Stimulated activated CD8-positive, alpha-beta memory T cell treated with anti-CD3 and anti-CD28 coated beads, Interleukin-15, amount 100 ng/mL, for 24 hours (primary cell): ENCODE measurements around the gene FAM217A.
"Not testable (repeated sequence)": the region's sequence is repeated elsewhere in the genome, so short reads cannot be mapped to it uniquely, and the experiment has no call there.

Experiments
- DNase-seq: peaks from one replicate; pipeline ENCODE4 v3.0.0-alpha.2; 2020; ENCODE audit warnings: low read depth

FAM217A gene, protein sequence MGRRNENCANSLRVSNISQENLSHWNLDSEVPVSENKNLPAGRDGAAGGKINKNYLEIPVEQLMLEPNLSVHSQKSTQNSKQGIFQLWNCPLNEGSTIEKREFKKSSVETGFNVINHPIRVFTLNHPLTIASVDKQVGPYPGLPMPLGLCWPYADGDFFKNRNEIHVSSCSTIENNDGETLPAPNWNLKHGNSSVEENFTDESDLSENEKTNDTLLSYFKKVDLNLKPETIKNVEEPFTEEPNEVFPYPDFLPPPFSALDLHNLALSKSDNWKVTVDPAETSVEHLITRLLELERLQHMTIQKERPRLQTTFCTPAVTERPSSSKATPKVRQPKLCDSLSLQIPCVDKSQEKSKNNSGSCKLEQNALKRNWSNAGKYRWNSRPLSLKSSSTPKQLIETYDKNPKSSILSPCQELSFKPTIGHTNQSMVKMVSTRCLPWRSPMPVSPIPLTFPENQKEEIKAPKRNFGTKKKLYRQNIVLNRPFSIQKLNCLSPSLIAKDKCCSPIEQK

DNA sequence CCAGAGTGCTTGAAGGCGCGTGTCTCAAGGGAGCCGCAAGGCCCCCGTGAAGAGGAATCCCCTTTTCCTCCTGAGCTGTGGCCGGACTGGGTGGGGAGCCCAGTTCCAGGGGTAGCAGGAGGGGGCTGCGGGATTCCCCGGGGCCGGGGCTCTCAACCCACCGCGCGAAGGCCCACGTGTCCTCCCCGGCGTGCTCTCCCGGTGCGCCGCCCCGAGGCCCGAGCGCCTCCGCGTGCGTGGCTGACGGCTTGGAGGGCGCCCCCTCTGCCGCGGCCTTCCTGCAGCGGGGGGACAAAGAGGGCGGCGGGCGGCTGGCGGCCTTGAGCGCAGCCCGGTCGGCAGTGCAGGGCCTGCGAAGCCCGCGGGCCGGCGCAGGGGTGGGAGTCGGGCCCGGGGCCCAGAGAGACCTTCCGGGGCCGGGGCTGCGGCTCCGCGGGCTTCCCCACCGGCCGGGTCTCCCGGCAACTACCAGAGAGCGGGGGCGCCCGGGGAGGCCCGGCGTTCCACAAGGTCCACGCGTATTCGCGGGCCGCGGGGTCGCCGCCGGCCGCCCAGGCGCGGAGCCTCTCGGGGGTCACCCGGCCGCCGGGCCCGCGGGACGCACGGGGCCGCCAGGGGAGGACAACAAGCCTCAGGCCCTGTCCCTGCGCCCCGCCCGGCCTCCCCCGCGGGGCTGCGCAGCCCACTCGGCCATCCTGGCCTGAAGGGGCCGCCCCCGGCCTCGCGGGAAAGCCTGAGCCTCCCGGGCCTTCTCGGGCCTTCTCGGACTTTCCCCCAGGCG, at the start of gene FAM217A:
FAM217A (minus strand) TSS at position 447 of the 781 bp plus-strand sequence. CDS start 1,723 bp downstream, outside the sequence.
- no peak for DNase-seq

- no peak for DNase-seq
Observed at GRCh38 chr6:4128072-4128471, 49.1 kb upstream of the FAM217A start.

DNA sequence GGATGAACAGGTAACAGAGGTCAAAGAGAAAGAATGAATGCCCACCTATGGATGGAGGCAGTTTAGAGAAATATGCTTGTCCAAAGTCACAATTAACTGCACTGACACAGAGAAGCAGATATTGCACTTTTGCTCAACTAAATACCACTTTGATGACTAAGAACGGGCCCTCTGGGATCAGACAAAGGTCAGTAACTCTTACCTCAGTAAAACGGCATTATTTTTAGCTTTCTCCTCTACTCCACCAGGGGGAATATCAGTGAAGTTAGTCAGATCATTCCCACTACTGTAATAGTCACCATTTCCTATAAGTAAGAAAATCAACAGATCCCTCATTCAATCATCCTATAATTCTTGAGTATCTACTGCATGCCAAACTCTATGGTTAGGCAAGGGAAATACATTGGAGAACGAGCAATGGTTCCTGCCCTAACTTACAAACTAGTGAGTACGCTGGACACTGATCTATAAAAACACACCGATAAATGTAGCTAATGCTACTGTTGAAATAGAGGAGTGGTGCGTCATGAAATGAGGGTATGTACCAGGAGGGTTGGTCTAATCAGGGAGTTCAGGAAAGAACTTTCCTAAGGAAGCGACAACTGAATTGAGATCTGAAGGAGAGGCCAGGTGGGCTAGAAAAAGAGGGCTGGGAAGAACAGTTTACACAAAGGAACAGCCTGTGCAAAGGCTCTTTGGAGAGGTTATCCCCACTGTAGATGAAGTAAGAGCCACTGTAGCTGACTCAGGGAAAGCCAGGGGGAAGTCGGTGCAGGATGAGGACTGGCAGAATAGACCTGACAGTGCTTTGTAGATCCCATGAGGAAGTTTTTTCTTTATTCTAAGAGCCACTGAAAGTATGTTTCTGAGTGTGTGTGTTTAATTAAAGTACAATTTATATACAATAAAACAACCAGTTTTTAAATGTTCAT, 47.3 kb upstream of the FAM217A start:
- DNase-seq = no peak

GRCh38 chr6:4125500-4125899, 46.6 kb upstream of the FAM217A start:
- DNase-seq = no peak

DNA sequence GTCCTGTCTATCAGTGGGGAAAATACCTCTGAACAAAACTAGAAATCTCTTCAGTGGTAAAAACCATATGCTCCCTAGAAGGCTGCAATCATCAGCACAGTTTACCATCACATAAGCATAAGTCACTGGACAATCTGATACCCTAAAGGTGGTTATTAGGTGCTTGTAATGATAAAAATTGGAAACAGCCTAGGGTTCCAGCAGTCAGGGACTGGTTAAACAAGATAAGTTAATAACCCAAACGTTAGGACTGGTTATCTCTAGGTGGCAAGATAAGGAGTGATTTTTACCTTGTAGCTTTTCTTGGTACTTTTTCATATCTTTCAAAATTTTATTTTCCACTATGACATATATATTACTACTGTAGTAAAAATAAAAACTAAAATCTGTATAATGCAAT, 45.4 kb upstream of the FAM217A start:
- DNase-seq = no peak

- no peak for DNase-seq
Observed at GRCh38 chr6:4115741-4116140, 36.8 kb upstream of the FAM217A start.

DNA sequence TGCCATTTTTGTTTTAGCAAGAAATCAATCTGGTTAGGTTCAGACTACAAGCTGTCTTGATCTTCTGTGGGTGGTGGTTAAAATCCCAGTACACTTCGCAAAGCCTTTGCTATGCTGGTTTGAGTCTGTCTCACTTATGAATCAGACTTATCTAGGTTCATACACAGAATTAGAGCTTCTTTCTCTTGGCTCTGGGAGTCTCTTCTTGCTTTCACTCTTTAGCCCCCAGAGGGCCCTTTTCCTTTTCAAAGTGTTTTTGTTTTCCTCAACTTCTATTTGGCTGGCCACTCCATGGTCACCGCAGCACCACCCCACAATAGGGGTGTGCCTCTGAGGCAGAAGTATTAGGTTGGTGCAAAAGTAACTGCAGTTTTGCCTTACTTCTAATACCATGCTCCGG, 35.2 kb upstream of the FAM217A start:
- no peak for DNase-seq

GRCh38 chr6:4113649-4114048, 34.7 kb upstream of the FAM217A start:
- no peak for DNase-seq

- DNase-seq = no peak
Observed at GRCh38 chr6:4112366-4112765, 33.4 kb upstream of the FAM217A start.

- not testable (repeated sequence) for DNase-seq
Observed at GRCh38 chr6:4109363-4109815, 30.5 kb upstream of the FAM217A start.

GRCh38 chr6:4108561-4109093, 29.7 kb upstream of the FAM217A start:
- DNase-seq = no peak

- no peak for DNase-seq
Observed at GRCh38 chr6:4107873-4108272, 28.9 kb upstream of the FAM217A start.

DNA sequence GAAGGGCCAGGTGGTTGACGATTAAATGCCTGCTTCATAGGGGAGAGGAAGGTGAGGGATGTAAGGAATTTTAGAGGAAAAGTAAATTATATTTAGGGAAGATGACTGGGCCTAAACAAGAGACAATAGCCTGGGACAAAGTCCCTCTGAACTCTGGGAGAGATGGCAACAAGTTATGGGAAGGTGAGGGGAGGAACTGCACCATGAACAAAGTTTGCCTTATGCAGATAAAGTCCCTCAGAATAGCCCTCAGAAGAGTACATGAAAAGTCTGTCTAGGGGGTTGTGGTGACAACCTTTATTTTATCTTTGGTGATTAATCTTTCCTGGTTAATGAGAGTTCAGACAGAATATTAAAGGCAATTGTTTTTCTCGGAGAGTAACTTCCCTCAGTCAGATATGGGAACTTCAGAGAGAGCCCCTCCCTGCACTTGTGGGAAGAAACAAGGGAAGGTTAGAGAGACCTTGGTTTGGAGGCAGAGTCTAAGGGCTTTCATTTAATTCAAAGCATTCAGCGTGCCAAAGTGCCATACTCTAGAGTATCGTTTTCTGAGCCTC, 27.1 kb upstream of the FAM217A start:
- DNase-seq = no peak

DNA sequence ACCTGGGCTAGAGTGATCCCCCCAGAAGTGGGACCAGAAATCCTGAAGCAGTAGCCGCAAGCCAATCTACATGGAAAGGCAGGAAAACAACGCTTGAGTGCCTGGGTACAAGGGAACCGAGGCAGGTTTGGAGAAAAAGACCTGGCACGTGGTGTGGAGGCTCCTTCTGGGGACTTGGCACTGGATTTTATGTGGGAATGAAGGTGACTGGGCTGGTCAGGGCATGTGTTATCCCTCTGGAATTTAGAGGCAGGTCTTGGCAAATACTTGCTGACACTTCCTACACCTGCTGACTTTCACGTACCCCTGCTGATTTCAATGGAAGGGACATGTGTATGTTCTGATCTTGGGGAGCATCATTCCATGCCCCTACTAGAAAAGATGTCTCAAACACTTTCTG, 25.0 kb upstream of the FAM217A start:
- no peak for DNase-seq

- no peak for DNase-seq
Observed at GRCh38 chr6:4102687-4103244, 23.8 kb upstream of the FAM217A start.

DNA sequence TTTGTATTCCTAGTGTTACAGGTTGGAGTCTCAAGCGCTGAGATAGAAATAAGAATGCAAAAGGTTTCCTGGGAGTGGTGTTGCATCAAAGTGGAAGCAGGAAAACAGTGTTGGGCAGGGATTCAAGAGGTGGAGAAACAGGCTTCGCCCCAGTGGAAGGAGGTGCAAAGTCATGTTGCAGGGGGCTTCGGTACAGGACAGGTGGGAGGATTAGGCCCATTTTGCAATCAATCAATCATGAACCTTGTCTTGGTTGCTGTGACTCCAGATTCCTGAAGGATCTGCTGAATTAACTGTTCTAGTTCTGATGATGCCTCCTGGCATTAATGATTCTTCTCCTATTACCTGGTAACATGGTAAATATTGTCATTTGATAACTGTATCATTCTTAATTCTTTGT, 22.4 kb upstream of the FAM217A start:
- DNase-seq = no peak

- DNase-seq = no peak
Observed at GRCh38 chr6:4100655-4101054, 21.7 kb upstream of the FAM217A start.

- DNase-seq = no peak
Observed at GRCh38 chr6:4093288-4093687, 14.4 kb upstream of the FAM217A start.

GRCh38 chr6:4091941-4092340, 13.0 kb upstream of the FAM217A start:
- DNase-seq = no peak

GRCh38 chr6:4090043-4090442, 11.1 kb upstream of the FAM217A start:
- DNase-seq = not testable (repeated sequence)

GRCh38 chr6:4088704-4089103, 9.8 kb upstream of the FAM217A start:
- no peak for DNase-seq
